K562 (cell line): ENCODE measurements around the gene GSG1L2.

Experiments
- CBFA2T2 ChIP-seq: fragments of 450-650 bp; conservative IDR thresholded peaks from 2 replicates; pipeline ENCODE4 v1.6.1; 2017; ENCODE audit warnings: mild to moderate bottlenecking
- KAT7 ChIP-seq: sonication (generic); formaldehyde crosslinking; IDR thresholded peaks from 2 replicates; pipeline ENCODE4 v1.8.0; 2022; ENCODE audit warnings: missing genetic modification reagents, mild to moderate bottlenecking, borderline replicate concordance
- LEF1 ChIP-seq: fragments of 450-650 bp; IDR thresholded peaks from 2 replicates; pipeline ENCODE4 v1.6.1; 2016; ENCODE audit warnings: mild to moderate bottlenecking
- MEIS2 ChIP-seq: fragments of 450-650 bp; IDR thresholded peaks from 2 replicates; pipeline ENCODE4 v1.6.1; 2014; ENCODE audit warnings: mild to moderate bottlenecking; ENCODE audit not compliant: partially characterized antibody
- POLR2B ChIP-seq: fragments of 450-650 bp; IDR thresholded peaks from 2 replicates; pipeline ENCODE4 v1.6.1; 2018; ENCODE audit warnings: low read depth; ENCODE audit not compliant: partially characterized antibody
- PTBP1 ChIP-seq: fragments of 200-400 bp; formaldehyde crosslinking; IDR thresholded peaks from 2 replicates; pipeline ENCODE4 v1.6.1; 2017; ENCODE audit warnings: low read depth, low read length
- SREBF2 ChIP-seq: sonication (generic); formaldehyde crosslinking; IDR thresholded peaks from 2 replicates; pipeline ENCODE4 v1.4.0; 2020; ENCODE audit warnings: mild to moderate bottlenecking, missing genetic modification reagents
- ZNF311 ChIP-seq: fragments of 250-450 bp; sonication (Bioruptor Pico); IDR thresholded peaks from 2 replicates; pipeline ENCODE4 v1.4.0; 2020; ENCODE audit warnings: mild to moderate bottlenecking, moderate library complexity
- TF ChIP-seq, protein P1 (sequence below), 3 experiments: IDR thresholded peaks in 2 of 3; conservative IDR thresholded peaks in 1 of 3; 2 replicates each; pipeline ENCODE4 v1.5.1; 2011 to 2012; ENCODE audit warnings: low read length in 3 of 3, mild to moderate bottlenecking in 3 of 3, control low read depth in 2 of 3, improper control_type of control experiment in 1 of 3, inconsistent platforms in 1 of 3, low read depth in 1 of 3, mixed read lengths in 1 of 3, moderate library complexity in 1 of 3; ENCODE audit not compliant: insufficient read depth in 2 of 3
- TF ChIP-seq, protein P2 (sequence below): fragments of 450-650 bp; IDR thresholded peaks from 2 replicates; pipeline ENCODE4 v1.6.1; 2017; ENCODE audit warnings: mild to moderate bottlenecking, moderate library complexity

DNA sequence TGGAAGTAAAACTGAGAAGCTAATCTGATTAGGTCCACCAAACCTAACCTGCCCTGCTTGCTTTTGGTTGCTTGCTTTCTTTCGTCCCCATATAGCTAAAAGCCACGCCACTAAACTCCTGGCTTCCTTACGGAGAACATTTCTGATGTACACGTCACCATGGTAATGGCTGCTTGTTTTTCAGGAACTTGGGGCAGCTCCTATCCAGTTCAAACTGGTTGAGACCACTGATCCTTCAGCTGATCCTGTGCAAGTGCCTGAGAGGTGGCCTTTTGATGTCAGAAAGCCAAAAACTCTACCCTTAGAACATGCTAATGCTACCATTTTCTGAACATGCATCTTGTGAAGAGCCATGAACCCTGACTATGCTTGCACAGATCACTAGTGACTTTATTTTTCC, 16.1 kb downstream of the GSG1L2 start:
- TF ChIP-seq MEIS2 (no peak), ZNF311 (CRISPR knock-in tag) (no peak), LEF1 (no peak), CBFA2T2 (no peak), POLR2B (no peak), SREBF2 (CRISPR knock-in tag) (no peak), KAT7 (CRISPR knock-in tag) (no peak), PTBP1 (no peak)
- TF ChIP-seq, protein P1, sequence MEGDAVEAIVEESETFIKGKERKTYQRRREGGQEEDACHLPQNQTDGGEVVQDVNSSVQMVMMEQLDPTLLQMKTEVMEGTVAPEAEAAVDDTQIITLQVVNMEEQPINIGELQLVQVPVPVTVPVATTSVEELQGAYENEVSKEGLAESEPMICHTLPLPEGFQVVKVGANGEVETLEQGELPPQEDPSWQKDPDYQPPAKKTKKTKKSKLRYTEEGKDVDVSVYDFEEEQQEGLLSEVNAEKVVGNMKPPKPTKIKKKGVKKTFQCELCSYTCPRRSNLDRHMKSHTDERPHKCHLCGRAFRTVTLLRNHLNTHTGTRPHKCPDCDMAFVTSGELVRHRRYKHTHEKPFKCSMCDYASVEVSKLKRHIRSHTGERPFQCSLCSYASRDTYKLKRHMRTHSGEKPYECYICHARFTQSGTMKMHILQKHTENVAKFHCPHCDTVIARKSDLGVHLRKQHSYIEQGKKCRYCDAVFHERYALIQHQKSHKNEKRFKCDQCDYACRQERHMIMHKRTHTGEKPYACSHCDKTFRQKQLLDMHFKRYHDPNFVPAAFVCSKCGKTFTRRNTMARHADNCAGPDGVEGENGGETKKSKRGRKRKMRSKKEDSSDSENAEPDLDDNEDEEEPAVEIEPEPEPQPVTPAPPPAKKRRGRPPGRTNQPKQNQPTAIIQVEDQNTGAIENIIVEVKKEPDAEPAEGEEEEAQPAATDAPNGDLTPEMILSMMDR (IDR thresholded peaks at IDR 0.05 in 2 of 3, conservative IDR thresholded peaks at IDR 0.05 in 1 of 3; ENCODE audit: insufficient read depth in 2 of 3, low read depth in 1 of 3, low read length in 3 of 3) = no peak
- TF ChIP-seq, protein P2, sequence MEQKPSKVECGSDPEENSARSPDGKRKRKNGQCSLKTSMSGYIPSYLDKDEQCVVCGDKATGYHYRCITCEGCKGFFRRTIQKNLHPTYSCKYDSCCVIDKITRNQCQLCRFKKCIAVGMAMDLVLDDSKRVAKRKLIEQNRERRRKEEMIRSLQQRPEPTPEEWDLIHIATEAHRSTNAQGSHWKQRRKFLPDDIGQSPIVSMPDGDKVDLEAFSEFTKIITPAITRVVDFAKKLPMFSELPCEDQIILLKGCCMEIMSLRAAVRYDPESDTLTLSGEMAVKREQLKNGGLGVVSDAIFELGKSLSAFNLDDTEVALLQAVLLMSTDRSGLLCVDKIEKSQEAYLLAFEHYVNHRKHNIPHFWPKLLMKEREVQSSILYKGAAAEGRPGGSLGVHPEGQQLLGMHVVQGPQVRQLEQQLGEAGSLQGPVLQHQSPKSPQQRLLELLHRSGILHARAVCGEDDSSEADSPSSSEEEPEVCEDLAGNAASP = no peak
